Ovary (tissue), 3 donors: ENCODE data around the gene ATP8A1.

Experiments used
- CTCF ChIP-seq, 3 donors: fragments of 450-650 bp in 2 of 3; fragments of 200-600 bp in 1 of 3; IDR thresholded peaks; one replicate each; pipeline versions ENCODE4 v1.5.1 to v1.8.0; 2016 to 2022; ENCODE audit warnings: antibody characterized with exemption in 3 of 3, mild to moderate bottlenecking in 1 of 3
- POLR2A ChIP-seq: fragments of 450-650 bp; IDR thresholded peaks from one replicate; pipeline ENCODE4 v1.6.1; 2017; ENCODE audit warnings: antibody characterized with exemption, mild to moderate bottlenecking, moderate library complexity
- donor health status: DM: no; HTN: no; CAD: no.

- TF ChIP-seq CTCF (IDR thresholded peaks at IDR 0.05) = no peak
- no peak for TF ChIP-seq POLR2A
These were observed 279.4 kb downstream of the ATP8A1 start for GRCh38 chr4:42377497-42377896.
